ENCODE results near the gene ZYG11B.
"Not testable (repeated sequence)": the region's sequence is repeated elsewhere in the genome, so short reads cannot be mapped to it uniquely, and the experiment has no call there.

Gene ZYG11B

DNA sequence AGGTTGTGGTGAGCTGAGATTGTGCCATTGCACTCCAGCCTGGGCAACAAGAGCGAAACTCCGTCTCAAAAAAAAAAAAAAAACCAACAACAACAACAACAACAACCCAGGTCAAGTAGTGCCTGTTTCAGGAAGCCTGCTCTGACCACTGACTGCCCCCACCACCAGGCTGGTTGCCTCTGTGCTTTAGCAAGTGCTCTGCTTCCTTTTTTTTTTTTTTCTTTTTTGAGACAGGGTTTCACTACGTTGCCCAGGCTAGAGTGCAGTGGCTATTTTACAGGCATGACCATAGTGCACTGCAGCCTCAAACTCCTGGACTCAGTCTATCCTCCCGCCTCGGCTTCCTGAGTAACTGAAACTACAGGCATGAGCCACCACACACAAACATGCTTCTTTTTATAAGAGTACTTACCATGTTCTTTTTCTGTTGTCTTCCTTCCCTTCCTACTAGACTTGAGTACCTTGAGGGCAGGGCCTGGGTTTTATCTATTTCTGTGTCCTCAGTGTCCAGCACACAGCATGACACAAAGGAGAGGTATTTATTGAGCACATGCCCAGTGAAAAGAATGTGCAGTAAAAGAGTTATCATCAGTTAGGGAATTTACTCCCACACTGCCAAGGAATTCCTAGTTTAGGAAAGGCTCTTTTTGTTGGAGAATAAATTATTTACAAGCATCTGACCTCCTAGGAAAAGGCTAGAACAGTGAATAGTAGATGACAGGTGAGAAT is 18.2 kb upstream of the ZYG11B start:
- no peak for DNase-seq

DNA sequence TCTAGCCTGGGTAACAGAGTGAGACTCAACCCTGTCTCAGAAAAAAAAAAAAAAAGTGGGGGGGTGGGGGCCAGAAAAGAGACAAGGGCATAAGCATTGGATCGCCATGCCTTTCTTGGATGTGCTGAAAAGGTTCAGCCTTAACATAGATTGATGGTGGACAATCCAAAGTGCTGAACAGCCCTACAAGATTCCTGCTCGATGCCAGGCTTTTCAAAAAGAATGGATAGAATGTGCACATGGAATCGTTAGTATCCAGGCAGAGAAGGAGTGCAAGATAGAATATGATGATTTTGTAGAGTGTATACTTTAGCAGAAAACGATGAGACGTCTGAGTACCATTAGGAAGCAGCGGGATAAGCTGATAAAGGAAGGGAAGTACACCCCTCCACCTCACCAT is 17.2 kb upstream of the ZYG11B start:
- DNase-seq: no peak

DNA sequence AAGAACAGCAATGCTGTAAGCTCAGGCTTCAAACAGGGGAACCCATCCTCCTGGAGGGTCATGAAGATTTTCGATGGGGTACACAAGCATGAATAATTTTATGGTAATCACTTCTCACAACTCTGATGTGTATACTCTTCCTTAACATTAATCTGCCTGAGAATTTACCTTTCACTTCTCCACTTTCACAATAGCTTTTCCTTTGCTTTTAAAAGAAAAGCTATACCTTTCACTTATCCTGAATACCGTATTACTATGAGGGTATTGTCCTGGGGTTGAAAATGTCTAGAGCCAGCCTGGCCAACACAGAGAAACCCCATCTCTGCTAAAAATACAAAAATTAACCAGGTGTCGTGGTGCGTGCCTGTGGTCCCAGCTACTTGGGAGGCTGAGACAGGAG is 12.7 kb upstream of the ZYG11B start:
- no peak for DNase-seq

GRCh38 chr1:52715296-52715695 is 11.0 kb upstream of the ZYG11B start:
- not testable (repeated sequence) for DNase-seq

GRCh38 chr1:52723260-52723659 is 3.0 kb upstream of the ZYG11B start:
- DNase-seq: no peak

DNA sequence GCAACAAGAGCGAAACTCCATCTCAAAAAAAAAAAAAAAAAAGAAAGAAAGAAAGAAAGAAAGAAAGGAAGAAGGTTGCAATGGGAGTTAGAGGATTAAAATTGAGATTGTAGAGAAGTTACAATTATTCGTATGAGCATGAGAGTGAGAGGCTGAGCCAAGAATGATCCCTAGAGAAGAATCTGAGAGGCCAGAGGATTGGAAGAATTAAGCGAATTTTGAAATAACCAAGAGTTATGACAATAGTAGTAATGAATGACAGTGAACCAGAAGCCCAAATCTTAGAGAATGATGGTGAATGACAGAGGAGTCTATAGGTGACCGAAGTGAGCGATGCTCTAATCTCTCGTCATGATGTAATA is 369 bp upstream of the ZYG11B start:
- no peak for DNase-seq

- DNase-seq: no peak
Measured at GRCh38 chr1:52727114-52727586, 897 bp downstream of the ZYG11B start.

GRCh38 chr1:52727956-52728656 is 1.9 kb downstream of the ZYG11B start:
- no peak for DNase-seq

GRCh38 chr1:52733368-52733767 is 7.1 kb downstream of the ZYG11B start:
- no peak for DNase-seq

DNA sequence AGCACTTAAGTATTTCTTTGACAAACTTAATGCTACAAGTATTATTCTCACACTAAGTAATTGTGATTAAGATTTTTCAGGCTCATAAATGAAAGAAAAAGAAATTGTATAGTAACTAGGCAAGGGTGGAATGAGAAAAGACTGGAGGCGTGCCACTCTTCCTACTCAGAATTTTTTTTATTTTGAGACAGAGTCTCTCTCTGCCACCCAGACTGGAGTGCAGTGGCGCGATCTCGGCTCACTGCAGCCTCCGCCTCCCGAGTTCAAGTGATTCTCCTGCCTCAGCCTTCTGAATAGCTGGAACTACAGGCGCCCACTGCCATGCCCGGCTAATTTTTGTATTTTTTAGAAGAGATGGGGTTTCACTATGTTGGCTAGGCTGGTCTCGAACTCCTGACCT is 9.1 kb downstream of the ZYG11B start:
- DNase-seq: not testable (repeated sequence)

DNA sequence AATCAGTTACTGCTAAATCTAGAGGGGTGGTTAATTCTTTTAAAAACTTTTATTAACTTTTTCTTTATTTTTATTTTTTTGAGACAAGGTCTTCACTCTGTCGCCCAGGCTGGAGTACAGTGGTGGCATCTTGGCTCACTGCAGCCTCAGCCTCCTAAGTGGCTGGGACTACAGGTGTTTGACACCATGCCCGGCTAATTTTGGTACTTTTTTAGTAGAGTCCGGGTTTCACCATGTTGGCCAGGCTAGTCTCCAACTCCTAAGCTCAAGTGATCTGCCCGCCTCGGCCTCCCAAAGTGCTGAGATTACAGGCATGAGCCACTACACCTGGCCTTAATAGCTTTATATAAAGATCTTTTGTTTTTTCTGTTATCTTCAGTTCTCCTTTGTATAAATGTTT is 11.9 kb downstream of the ZYG11B start:
- DNase-seq: no peak

GRCh38 chr1:52738893-52739292 is 12.6 kb downstream of the ZYG11B start:
- no peak for DNase-seq

DNA sequence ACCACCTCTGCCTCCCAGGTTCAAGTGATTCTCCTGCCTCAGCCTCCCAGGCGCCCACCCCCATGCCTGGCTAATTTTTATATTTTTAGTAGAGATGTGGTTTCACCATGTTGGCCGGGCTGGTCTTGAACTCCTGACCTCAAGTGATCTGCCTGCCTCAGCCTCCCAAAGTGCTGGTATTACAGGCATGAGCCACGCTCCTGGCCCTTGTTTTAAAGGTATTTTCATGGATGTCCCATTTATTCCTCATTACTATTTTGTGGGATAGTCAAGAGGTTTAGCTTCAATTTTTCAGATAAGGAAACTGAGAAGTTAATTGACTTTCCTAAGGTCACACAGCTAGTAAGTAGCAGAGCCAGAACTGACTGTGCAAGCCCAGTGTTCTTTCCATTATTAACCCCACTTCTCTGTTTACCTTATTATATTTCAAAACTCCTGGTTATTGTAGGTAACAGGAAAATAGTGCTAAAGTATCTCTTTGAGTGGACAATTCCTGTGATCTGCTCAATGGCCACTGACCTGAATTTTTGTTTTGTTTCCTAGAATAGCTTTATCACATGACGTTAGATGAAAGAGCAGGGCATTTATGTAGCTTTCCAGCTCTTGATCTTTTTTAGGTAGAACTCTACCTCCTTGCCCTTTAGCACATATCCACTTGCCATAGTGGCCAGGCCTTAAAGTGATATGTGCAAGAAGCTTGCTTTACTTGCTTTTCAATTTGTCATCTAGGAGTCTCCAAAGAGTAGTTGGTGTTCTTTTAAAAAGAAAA is 13.6 kb downstream of the ZYG11B start:
- DNase-seq: no peak

DNA sequence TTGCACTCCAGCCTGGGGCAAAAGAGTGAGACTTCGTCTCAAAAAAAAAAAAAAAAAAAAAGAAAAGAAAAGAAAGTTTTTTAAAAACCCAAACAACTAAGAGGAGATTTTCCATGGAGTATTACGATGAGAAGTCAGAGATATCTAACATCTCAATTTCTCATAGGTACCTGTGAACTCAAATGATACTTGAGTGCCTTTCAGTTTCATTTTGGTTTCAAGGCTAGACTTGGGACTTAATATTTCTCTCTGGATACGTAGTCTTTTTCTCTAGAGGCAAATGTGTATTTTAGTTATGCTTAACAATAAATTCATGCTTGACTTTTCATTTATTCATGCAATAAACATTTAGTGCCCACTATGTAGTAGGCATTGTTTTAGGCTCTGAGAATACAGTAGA is 15.0 kb downstream of the ZYG11B start:
- DNase-seq: no peak

GRCh38 chr1:52746189-52746588 is 19.9 kb downstream of the ZYG11B start:
- no peak for DNase-seq

- no peak for DNase-seq
Measured at GRCh38 chr1:52747450-52747849, 21.2 kb downstream of the ZYG11B start.

- DNase-seq: no peak
Measured at GRCh38 chr1:52748119-52748518, 21.9 kb downstream of the ZYG11B start.

DNA sequence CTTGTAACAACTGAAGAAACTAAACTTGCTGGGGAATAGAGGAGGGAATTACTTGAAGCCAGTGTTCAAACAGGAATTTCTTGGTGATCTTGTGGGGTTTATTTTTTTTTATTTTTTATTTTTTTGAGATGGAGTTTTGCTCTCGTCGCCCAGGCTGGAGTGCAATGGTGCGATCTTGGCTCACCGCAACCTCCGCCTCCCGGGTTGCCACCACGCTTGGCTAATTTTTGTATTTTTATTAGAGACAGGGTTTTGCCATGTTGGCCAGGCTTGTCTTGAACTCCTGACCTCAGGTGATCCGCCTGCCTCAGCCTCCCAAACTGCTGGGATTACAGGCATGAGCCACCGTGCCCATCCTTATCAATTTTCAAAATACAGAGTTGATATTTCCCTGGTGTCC is 23.2 kb downstream of the ZYG11B start:
- not testable (repeated sequence) for DNase-seq

GRCh38 chr1:52750139-52750538 is 23.9 kb downstream of the ZYG11B start:
- not testable (repeated sequence) for DNase-seq

DNA sequence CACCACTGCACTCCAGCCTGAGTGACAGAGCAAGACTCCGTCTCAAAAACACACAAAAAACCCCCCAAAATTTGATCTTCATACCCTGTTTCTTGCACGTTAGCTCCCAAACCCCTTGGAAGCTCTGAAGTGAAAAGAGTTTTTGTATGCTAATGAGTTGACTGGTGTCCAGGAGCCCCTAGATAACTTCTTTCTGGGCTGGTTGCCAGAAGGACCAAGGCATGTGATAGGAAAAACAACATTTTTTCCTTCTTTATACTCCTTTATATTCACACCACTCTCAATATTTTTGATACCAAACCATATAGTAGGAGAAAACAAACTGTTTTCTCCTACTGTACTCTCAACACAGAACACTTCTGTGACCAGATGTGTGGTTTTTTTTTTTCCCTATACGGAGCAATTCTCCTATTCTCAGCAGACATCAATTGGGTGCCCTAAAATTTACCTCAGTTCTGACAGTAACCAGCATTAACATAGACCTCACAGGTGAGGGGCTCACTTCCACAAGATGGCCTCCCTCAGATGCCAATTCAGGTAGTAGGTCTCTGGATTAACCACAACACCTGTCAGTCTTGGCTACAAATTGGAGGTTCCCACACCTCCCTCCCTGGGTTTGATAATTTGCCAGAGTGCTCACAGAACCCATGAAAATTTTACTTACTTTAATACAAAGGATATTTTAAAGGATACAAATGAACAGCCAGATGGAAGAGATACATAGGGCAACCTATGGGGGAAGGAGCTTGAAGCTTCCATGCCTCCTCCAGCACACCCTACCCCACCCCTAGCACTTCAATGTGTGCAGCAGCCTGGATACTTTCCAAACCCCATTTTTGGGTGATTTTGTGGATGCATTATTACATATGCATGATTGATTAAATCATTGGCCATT is 25.6 kb downstream of the ZYG11B start:
- DNase-seq: no peak

DNA sequence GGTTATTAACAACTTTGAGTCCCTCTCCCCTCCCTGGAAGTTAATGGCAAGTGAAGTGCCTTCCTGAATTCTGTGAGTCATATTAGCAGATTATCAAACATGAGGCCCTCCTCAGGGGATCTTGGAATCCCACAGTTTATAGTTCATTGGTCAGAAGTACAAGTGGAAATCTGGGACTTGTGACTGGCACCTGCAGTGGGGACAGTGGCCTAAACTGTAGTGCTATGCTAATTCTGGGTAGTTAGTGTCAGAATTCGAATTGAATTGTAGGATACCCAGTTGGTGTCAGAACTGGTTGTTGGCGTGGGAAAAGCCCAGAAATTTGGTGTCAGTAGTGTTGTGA is 26.2 kb downstream of the ZYG11B start:
- DNase-seq: no peak

- DNase-seq: no peak
Measured at GRCh38 chr1:52753169-52753568, 26.9 kb downstream of the ZYG11B start.

- DNase-seq: no peak
Measured at GRCh38 chr1:52756020-52756419, 29.8 kb downstream of the ZYG11B start.

All from GOT3 (cell line).